NCI-H2081 treated with DMSO at 0.1 percent for 48 hours (cell line): Measurements from ENCODE around the gene ABCA2.
A peak's percentile ranks its signal among the peaks of the same experiment; 100 is the strongest.
"Not testable (repeated sequence)": the region's sequence is repeated elsewhere in the genome, so short reads cannot be mapped to it uniquely, and the experiment has no call there.

Experiments used
- DNase-seq: peaks from one replicate; lab custom pipeline; 2025; lab: John Stamatoyannopoulos, UW

Gene ABCA2

GRCh38 chr9:137062798-137063197, 34.8 kb upstream of the ABCA2 start:
- not testable (repeated sequence) for DNase-seq

DNA sequence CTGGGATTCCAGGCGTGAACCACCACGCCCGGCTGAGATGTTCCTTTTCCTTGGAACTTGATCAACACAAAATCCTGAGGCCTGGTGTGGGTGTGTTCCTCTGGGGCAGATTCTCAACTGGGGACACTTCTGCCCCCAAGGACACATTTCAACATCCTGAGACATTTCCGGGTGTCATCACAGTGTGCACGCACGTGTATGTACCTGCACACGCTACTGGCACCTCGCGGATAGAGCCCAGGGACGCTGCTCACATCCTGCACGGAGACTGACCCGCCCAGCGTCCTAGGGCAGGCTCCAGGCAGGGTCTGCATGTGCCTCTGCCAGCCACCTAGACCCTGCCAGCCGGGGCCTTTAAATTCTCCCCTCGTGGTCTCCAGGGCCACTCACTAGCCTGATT, 34.3 kb upstream of the ABCA2 start:
- no peak for DNase-seq

- no peak for DNase-seq
These were observed 30.6 kb upstream of the ABCA2 start for GRCh38 chr9:137058521-137059234.

DNA sequence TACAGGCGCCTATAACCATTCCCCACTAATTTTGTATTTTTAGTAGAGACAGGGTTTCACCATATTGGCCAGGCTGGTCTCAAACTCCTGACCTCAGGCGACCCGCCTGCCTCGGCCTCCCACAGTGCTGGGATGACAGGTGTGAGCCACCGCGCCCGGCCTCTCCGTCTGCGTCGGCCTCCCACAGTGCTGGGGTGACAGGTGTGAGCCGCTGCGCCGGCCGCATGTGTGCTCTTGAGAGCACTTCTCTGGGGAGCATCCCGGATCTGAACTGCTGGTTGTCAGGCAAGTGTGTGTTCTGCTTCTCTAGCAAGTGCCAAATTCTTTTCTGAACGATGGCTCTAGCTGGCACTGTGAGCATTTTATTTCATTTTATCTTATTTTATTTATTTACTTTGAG, 29.5 kb upstream of the ABCA2 start:
- DNase-seq = no peak

GRCh38 chr9:137056739-137057415, 28.8 kb upstream of the ABCA2 start:
- no peak for DNase-seq

- DNase-seq = peak; percentile 33
These were observed 27.6 kb upstream of the ABCA2 start for GRCh38 chr9:137055385-137056364.

DNA sequence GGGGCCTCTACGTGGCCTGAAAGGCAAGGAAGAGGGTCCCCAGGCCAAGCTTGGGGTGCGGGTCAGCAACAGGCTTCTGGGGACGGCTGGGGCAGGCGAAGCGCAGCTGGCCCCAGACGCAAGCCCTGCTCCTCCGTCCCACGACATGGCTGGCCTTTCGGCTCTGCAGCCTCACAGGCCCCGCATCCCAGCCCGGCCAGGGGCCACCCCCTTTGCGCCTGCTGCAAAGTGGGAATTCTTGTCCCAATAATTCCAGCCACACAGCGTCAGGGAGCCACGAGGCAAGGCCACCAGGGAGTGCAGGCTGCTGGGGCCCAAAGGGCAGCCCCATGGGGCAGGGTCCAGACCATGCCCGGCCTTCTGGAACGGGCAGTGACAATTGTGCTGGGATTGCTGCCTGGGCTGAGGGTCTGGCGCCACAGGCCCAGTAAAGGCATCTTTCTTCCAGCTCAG, 26.9 kb upstream of the ABCA2 start:
- DNase-seq = no peak

DNA sequence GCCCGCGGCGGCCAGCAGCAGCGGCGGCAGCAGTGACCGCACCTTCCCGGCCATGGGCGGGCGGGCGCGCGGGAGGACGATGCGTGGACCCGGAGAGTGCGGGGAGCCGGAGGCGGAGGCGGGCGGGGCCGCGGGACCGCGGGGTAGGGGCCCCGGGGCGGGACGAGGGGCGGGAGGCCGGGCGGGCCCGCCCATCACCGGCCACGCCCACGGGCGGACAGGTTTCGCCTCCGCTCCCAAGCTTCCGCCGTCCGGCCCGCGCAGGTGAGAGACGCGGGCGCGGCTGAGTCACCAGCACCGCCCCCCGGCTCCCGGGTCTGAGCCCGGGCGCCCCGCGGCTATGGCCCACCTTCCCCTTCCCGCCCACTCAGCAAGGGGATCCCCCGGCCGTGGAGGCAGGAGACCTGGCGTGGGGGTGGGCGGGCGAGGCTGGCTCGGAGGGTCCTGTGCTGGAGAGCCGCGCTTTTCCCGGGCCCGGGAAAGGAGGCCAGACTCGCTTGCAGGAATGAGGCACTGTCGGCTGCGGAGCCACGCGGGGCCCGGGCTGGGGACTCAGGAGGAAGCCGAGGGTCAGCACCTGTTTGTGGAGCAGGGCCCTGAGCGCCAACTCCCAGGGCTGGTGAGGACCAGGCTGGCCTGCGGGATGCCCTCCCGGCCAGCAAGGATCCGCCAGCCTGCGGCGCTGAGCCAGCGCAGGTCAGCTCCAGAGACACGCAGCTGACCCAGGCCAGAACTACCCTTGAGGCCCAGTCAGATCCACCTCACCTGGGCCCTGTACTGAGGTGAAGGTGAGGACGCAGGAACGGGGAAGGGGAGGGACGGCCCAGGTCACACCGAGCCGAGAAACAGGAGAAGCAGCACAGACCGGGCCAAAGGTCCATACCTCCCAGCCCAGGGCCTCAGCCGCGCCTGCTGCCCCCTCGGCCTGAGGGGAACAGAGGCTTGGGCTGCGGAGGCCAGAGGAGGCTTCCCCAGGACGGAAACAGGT, 26.2 kb upstream of the ABCA2 start, which contains the start of gene ENTPD2:
Gene ENTPD2, minus strand, starts transcription at position 118 of the 988 bp plus-strand sequence. Its CDS starts 64 bp downstream, at position 54.
- DNase-seq = no peak

DNA sequence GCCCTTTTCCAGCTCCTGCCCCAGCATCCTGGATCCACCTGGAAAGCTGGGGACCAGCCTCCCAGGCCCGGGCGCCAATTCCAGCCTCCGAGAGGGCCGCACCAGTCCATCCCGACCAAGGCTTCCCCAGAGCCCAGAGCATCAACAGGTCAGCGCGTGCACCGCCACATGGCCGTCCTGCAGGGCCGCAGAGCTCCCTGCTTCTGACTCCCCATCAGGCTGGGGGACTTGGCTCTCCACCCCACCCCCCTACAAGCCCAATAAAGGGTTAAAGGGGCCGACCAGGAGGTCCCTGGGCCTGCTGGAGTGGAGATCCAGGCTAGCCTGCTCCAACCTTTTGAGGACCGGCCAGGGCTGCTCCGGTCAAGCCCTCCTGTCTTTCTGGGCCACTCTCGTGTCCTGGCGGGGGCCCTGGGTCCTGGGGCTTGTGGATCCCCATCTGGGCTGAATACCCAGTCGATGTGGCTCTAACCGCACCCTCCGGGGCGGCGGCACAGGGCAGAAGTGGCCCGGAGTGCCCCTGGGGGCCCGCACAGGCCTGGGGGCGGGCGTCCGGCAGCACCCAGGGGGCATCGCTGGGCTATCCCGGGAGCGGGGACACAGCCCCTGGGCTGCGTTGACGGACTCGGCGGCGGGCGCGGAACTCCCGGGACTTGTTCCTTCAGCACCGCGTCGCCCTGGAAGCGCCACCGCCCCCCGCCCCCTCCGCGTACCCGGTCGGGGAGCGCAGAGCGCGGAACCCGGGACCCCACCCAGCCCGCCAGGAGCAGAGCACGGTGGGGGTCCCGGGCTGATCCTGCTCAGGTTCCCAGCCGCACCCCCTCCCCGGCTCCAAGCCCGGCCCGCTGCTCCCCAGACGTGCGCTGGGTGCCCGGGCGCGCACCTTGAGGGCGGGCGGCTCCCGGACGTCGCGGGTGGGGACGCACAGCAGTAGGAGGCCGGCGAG, 25.2 kb upstream of the ABCA2 start:
- DNase-seq = no peak

DNA sequence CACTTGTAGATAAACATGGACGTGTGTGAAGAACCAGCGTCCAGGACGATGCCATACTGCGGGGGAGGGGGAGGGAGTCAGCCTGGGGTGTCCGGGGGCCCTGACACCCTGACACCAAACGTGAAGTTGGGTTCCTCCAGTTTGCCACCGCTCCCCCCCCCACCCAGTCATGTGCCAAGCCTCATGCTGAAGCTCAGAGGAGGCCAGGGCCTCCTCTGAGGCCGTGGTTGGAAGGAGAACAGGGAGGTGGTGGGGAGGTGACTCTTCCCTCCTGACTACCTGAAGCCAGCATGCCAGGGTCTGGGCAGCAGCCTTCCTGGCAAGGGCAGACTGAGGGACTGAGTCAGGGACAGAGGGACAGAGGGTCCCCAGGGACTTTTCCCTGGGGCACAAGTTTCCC, 24.3 kb upstream of the ABCA2 start:
- DNase-seq = no peak

GRCh38 chr9:137051145-137051724, 23.2 kb upstream of the ABCA2 start:
- no peak for DNase-seq

- no peak for DNase-seq
These were observed 22.5 kb upstream of the ABCA2 start for GRCh38 chr9:137050570-137050969.

- DNase-seq = no peak
These were observed 21.8 kb upstream of the ABCA2 start for GRCh38 chr9:137049544-137050449.

DNA sequence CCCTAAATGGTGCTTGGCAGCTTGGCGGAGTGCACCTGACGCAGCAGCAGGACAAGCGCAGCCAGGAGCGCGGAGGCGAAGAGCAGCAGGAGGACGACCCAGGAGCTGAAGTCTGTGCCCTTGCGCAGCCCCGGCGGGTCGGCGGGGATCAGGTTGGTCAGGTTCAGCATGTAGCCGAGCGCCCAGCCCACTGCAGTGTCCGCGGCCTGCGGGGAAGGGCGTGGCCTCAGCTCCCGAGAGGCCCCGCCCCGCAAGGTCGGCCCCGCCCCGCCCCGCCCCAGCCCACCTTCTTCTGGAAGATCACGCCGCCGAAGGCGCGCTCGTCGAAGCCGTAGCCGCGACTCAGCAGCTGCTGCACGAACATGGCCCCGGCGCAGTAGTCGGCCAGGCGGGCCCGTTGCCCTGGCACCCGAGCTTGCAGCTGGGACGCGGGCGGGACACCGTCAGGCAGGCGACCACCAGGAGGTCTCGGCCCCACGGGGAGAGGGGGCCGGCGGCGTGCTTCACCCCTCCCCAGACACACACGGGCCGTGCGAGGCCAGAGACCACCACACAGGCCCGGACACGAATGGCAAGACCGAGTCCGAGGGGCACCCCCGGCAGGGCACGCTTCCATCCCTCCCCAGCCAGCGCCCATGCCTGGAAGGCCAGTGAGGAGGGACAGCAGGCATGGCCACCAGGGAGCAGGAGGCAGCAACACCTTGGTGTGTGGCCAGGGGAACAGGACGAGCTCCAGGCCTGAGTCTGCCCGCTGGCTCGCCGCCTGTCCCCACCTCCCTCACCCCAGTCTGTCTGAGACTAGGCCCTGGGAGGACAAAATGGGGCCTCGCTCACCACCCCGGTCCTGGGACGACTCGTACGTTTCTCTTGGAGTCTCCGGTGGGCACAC, 20.9 kb upstream of the ABCA2 start:
- DNase-seq = no peak

GRCh38 chr9:137046088-137046787, 18.2 kb upstream of the ABCA2 start, which contains the start of gene NPDC1:
TSS of gene NPDC1 (minus strand) at chr9:137046177. CDS start at chr9:137045989, 188 bp downstream.
- DNase-seq = peak; percentile 54

- no peak for DNase-seq
These were observed 17.5 kb upstream of the ABCA2 start for GRCh38 chr9:137045294-137046087.
